PC-3 (cell line): ENCODE results near the gene IP6K3.

Source experiments
- EZH2phosphoT487 ChIP-seq: fragments of 300-600 bp; sonication (generic); IDR thresholded peaks from 2 replicates; pipeline ENCODE4 v1.6.1; 2018; ENCODE audit warnings: mild to moderate bottlenecking, antibody characterized with exemption, low read length, borderline replicate concordance
- TF ChIP-seq, protein P1 (sequence below): fragments of 300-600 bp; sonication (generic); conservative IDR thresholded peaks from 2 replicates; pipeline ENCODE4 v1.5.1; 2017; ENCODE audit warnings: antibody characterized with exemption, low read depth, mild to moderate bottlenecking, low read length

DNA sequence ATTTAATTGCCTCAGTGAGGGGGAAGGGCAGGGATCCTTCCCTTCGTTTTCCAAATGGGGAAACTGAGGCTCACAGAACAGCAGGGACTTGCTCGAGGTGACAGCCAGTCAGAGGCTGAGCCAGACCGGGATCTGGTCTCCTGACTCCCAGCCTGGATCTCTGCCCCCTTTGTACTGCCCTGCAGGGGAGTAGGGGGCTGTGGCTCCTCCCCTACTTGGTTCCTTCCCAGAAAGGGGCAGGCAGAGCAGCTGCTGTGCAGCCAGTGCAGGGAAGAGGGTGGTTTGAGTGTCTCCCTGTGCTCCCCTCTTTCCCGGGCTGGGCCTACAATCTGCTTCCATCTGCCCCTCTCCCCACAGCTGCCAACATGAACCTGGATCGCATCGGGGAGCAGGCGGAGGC is 72.9 kb downstream of the IP6K3 start:
- TF ChIP-seq, protein P1, sequence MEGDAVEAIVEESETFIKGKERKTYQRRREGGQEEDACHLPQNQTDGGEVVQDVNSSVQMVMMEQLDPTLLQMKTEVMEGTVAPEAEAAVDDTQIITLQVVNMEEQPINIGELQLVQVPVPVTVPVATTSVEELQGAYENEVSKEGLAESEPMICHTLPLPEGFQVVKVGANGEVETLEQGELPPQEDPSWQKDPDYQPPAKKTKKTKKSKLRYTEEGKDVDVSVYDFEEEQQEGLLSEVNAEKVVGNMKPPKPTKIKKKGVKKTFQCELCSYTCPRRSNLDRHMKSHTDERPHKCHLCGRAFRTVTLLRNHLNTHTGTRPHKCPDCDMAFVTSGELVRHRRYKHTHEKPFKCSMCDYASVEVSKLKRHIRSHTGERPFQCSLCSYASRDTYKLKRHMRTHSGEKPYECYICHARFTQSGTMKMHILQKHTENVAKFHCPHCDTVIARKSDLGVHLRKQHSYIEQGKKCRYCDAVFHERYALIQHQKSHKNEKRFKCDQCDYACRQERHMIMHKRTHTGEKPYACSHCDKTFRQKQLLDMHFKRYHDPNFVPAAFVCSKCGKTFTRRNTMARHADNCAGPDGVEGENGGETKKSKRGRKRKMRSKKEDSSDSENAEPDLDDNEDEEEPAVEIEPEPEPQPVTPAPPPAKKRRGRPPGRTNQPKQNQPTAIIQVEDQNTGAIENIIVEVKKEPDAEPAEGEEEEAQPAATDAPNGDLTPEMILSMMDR = no peak
- TF ChIP-seq EZH2phosphoT487 = no peak
